Measurements from ENCODE around the gene NMD3. TPM values are rescaled to one million over a fixed set of nuclear protein-coding genes. Genes with fewer than 3 reads are reported as not detected.

NMD3 gene
- total and polyA plus RNA-seq, 2 of the 4 experiments (the other 2 are of a cell fraction), result 33.8 to 95.0 TPM

GRCh38 chr3:161254861-161255260, 33.8 kb downstream of the NMD3 start:
- intact Hi-C loops (cut with micrococcal nuclease), result loop anchor here (5.0 kb wide), 1 partner anchor 33 kb away; the partner anchor contains the start of gene NMD3
- no TSS peak for BruUV-seq (replicated peaks)
- no peak overlapping the region for H3K27ac ChIP-seq (ENCODE audit: insufficient read depth, low read length)

More at GRCh38 chr3:161254861-161255260, 33.8 kb downstream of the NMD3 start:
- Histone ChIP-seq H3K4me1 (ENCODE audit: control insufficient read depth, insufficient read depth, low read length) (peaks cover 8% of the 10 kb centered on the region), H3K4me3 (ENCODE audit: insufficient read depth, low read depth, low read length) (no peak overlapping the region), H2BK20ac (ENCODE audit: low read depth, low read length) (no peak overlapping the region), H2BK120ac (ENCODE audit: low read depth, low read length) (no peak overlapping the region), H3K9me1 (ENCODE audit: insufficient read depth, low read length) (peaks cover 4% of the 10 kb centered on the region), H3K4me2 (ENCODE audit: low read depth, low read length) (no peak overlapping the region; the same call in 1 of the 2 replicates), H3K14ac (replicated peaks; ENCODE audit: low read depth, low read length) (no peak overlapping the region; the same call in 1 of the 2 replicates), H3K18ac (ENCODE audit: low read depth, low read length) (peak overlapping the region; percentile 72; the same call in 1 of the 2 replicates), H3K9me3 (ENCODE audit: control insufficient read depth, insufficient read depth, low read length) (no peaks in the 10 kb centered on the region), H2AK5ac (ENCODE audit: low read depth, low read length) (no peak overlapping the region), H3K79me1 (ENCODE audit: low read depth in 1 of 2, low read length in 2 of 2) (peaks cover 19 to 22% of the 10 kb centered on the region in 2 experiments), H3K27me3 (ENCODE audit: control insufficient read depth, insufficient read depth, low read length) (no peaks in the 10 kb centered on the region), H2BK15ac (ENCODE audit: low read depth, low read length) (no peak overlapping the region), H3K36me3 (ENCODE audit: control insufficient read depth, insufficient read depth, low read length) (peaks cover 22% of the 10 kb centered on the region), H4K20me1 (ENCODE audit: insufficient read depth, low read length) (no peaks in the 10 kb centered on the region), H2AK9ac (replicated peaks; ENCODE audit: low read depth, low read length, poor library complexity) (no peak overlapping the region), H3K9ac (ENCODE audit: low read depth, low read length) (no peak overlapping the region), H4K5ac (ENCODE audit: low read depth, low read length) (peak overlapping the region; percentile 78; the same call in 1 of the 2 replicates), H3K56ac (ENCODE audit: extremely low read depth, insufficient read depth, low read length) (no peak overlapping the region), H4K8ac (ENCODE audit: low read depth in 2 of 2, low read length in 2 of 2) (no peak overlapping the region), H4K91ac (ENCODE audit: insufficient read depth, low read depth, low read length) (no peak overlapping the region), H2AFZ (replicated peaks; ENCODE audit: low read length, poor library complexity) (no peak overlapping the region), H3K4ac (ENCODE audit: low read depth, low read length) (no peak overlapping the region), H3K23ac (ENCODE audit: low read depth, low read length) (peak overlapping the region; percentile 53; the same call in 1 of the 2 replicates), H2BK5ac (ENCODE audit: low read depth, low read length, poor library complexity, severe bottlenecking) (peak overlapping the region; percentile 76)
- no peak for ATAC-seq (ENCODE audit: low read depth)
- ChIA-PET CTCF (no interaction called here), POLR2A (ENCODE audit: unreplicated experiment) (no interaction called here)
- TF ChIP-seq RAD21 (IDR thresholded peaks at IDR 0.05; ENCODE audit: low read length), result no peak
- no peak for TF ChIP-seq CEBPB (IDR thresholded peaks at IDR 0.05; ENCODE audit: low read depth, low read length)
- TF ChIP-seq RCOR1 (IDR thresholded peaks at IDR 0.05; ENCODE audit: insufficient replicate concordance, low read length), result no peak
- DNase-seq, result no peak
- dilution Hi-C loops (cut with HindIII; ENCODE audit: low sequenced_read_pairs, unreplicated experiment), result no loop called here
- in situ Hi-C loops (cut with MboI; ENCODE audit: low sequenced_read_pairs), result no loop called here
- WGBS, 2 experiments (ENCODE audit: extremely low coverage in 2 of 2, insufficient read length in 1 of 2), result no CpG with 5 or more reads among the region's 1 CpG
